SIG-M5 (cell line): Measurements from ENCODE around the gene TMEM126B.
"Not testable (repeated sequence)": the region's sequence is repeated elsewhere in the genome, so short reads cannot be mapped to it uniquely, and the experiment has no call there.

Source experiments
- DNase-seq: peaks from one replicate; lab custom pipeline; 2025; lab: John Stamatoyannopoulos, UW

Gene TMEM126B

DNA sequence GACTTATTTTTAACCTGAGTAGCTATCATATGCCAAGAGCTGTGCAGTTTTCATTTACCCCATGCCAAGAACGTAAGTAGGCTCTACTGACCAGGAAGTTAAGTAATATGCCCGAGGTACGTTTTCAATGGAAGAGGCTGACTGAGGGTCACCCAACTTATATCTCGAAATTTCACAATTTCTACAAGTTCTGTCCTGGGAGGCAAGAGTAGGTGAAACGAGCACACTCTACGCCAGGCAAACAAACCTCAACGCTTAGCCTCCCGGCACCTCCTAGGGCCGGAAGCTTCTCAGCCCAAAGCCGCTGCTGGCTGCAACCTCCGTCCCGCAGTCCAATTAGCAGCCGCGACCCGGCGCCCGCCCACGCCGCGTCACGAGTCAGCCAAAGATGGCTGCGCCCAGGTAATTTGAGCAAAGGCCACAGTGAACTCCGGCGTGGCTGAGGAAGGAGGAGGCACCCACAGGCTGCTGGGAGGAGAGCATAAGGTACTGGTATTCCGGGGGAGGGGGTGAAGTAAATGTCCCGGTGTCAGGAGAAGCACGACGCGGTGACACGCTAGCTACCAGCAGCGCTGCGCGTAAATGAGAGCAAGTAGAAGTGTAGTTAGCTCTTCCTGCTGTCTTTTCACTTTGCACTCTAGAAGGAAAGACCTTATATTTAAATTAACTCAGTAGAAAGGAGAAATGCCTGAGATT is 19.4 kb downstream of the TMEM126B start, which contains the start of gene TMEM126A:
TSS of gene TMEM126A (plus strand) at position 364 of the 696 bp plus-strand sequence. CDS start 2,289 bp downstream, outside the sequence.
- peak; percentile 36 for DNase-seq

DNA sequence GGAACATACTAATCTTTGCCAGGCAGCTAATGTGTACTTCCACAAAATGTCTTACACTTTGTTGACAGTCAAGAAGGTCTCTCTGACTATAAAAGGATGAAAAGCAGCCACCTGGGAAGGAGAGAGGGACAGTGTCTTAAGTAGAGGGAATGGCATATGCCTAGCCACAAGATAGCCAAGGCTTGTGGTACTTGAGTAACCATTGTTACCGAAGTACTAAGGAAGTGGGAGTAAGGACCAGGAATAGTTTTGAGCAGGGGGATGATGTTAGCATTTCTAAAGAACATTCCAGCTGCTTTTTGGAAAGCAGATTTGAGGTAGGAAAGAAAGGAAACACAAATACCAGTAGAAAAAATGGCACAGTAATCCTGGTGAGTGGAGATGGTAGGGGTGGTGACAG is 22.7 kb downstream of the TMEM126B start:
- DNase-seq = no peak

DNA sequence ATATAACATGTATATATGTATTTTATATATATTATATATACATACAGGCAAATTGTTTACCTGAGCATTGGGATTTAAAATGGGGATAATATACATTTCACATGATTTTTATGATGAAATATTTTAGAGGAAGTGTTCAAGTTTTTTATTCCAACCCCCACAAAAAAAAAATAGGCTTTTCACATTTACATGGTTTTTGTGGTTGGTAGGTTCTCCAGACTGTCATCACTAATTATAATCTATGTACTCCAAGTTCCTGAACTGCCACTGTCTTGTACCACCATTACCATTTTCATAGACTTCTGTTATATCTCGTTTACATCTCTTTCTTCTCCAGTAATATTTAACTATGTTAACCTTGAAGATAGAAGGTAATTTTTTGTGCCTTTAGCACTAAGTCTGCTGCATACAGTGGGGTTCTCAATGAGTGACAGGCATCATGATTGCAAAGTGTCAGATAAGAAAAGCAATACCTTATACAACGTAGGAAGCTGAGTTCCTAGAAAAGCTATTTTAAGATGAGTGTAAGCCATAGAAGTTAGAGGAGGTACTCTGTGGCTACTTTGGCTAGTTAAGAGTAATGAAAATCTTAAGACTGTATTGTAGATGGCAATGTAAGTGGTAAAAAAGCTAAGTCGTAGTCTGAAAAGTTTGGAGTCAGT is 24.5 kb downstream of the TMEM126B start:
- no peak for DNase-seq

DNA sequence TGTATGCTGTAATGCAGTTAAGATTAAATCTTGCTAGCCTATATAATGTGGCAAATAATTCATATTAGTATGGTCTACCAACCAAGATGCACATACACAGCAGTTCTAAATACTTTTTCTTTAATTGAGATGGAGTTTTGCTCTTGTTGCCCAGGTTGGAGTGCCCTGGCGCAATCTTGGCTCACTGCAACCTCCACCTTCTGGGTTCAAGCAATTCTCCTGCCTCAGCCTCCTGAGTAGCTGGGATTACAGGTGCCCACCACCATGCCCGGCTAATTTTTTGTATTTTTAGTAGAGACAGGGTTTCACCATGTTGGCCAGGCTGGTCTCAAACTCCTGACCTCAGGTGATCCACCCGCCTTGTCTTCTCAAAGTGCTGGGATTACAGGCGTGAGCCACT is 25.9 kb downstream of the TMEM126B start:
- not testable (repeated sequence) for DNase-seq

DNA sequence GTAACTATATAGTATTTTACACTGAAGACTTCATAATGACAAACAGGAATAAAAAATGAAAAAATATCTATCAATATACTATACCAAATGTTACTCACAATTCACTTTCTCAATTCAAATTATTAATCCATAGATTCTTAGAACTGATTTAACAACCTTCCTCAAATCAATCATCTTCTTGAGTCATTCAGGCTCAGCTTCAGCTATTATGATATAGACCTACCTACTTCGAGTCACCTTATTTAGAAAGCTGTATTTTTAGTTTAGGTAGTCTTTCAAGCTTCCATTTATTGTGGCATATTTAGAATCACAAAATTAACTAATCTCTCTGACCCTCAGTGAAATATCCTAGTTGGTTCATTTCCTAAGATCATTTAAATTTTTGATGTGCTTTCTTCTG is 28.4 kb downstream of the TMEM126B start:
- DNase-seq = no peak

DNA sequence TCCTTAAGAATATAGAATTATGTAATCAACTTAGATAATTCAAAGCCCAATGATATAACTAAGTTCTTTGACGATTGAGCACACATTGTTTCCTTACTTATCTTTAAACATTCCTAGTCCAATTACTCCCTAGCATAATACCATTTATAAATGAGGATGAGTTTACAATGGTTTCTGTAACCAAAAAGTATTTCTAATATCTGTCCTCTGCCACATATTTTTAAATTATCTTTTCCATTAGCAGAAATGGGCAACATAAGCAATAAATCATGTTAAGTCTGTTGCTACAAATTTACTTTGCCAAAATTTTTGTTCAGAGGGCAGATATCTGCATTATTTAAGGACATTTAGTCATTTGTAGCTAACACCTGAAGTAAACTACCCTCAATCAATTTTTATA is 29.8 kb downstream of the TMEM126B start:
- no peak for DNase-seq

DNA sequence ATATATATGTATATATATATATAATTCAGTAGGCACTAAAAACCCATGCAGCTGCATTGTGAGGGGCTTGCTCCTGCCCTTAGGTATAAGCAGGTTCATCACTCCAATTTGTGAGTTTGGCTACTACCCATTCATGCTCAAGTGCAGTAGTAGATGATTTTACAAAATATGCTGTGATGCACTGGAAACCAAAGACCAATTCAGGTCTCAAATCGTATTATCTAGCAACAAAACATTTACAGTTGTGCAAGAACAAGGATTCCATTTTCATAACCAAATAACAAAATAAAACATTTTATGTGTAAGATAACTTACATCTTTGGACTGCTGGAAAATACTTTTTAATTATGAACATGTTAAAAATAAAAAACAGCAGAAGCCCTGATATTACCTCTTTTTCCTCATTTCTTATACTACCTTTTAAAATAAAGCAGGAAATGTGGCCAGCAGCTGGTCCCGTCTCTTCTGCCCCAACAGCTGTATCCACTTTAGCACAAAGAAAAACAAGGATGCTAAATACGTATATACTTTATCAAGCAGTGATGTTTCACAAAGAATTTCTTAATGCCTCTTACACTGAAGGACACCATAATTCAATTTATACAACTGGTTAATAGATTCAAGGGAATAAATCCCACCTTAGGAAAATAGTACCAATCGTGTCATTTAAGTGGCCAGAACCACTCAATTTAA is 33.7 kb downstream of the TMEM126B start:
- DNase-seq = no peak

DNA sequence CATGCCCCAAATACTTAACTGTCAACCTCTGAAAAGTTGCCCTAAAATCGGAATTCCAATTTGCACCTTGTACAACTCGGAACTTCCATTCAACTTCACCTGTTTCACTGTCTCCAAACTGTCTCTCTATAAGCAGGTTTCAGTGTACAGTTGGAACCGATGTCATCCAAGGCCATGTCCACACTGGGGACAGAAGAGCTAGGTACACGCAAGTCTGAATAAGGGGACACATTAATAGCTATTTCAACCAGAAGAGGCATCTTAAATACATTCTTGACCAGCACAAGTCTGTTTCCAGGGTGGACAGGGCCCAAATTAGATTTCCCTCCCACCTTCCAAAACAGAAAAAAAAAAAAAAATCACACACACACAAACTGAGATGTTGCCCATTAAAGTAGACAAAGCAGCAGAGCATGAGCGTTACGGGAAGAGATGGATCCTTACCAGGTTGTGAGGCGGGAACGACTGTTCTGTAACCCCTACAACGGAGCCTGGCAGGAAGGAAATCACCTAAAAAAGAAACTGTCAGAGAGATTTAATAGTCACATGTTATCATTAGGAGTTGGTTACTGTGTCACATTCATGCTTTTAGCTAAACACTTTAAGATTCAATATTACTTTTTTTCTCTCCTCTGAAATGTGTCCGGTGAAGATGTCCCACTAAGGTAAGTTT is 34.8 kb downstream of the TMEM126B start:
- DNase-seq = no peak

DNA sequence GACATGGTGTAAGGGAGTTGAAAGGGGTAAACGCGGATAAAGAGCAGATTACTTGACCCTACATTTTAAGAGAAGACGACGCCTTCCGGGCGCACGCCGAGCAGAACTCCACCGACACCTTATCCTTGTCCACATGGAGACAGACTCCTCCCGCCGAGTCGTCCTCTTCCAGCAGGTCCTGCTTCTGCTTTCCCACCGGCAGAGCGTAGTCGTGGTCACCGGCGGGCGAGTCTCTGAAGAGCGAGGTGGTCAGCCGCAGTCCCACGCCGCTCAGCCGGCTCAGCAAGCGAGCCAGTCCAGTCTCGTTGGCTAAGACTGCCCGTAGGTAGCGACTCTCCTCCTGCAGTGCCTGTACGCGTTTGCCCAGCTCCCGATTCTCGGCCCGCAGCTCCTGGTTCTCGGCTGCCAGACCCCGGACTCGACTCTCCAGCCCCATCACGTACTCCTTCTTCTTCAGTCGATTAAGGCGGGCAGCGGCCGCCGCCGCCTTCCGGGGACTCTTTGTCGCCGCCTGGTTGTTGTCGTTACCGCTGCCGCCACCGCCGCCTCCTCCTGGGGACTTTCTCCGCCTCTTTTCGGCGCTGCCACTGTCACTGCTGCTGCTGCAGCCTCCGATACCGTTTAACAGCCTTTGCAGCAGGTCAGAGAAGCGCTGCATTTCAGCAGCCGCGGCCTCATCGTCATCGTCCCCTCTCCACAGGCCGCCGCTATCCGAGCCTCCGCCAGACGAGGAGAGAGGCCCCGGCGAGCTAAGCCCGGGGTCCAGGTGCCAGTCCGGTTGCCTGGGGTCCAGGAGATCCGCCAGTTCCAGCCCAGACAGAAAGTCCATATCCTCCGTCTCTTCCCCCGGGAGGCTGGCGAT is 35.6 kb downstream of the TMEM126B start:
- no peak for DNase-seq

DNA sequence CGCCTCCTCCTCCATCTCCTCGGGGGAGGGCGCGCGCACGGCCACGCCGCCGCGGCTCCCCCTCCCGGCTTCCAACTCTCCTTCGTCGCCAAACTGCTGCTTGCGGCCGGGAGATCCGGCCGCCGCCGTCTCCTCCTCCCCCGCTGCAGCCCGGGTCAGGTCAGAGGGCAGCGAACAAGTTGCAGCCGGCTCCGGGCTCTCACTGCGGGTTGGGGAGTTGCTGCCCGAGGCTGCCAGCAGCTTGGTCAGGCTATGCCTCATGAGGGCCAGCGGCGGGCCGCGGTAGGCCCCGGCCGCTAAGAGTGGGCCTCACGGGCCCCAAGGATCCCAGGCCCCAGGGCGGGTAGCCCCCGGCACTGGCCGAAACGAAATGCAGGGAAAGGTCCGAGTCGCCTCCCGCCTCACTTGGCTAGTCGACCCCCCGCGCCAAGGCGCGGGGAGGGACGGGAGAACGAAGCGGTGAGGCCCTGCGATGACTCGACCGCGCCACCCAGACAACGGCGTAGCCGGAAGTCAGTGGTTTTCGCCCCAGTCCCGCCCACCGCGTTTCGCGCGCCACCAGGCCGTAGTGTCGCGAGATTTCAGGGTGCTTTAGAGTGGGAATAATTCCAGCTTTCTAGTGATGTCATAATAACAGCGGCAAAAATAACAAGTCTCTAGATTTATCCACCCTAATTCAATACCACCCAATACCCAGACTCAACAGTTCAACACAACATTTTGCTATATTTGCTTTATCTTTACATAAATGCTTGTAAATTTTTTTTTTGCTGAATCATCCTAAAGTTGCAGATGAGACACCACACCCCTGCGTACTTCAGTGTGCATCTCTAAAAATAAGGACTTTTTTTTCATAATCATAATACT is 36.5 kb downstream of the TMEM126B start, which contains the start of gene CREBZF:
TSS of gene CREBZF (minus strand) at position 515 of the 867 bp plus-strand sequence. CDS start at position 261, 254 bp downstream.
- peak; percentile 64 for DNase-seq

DNA sequence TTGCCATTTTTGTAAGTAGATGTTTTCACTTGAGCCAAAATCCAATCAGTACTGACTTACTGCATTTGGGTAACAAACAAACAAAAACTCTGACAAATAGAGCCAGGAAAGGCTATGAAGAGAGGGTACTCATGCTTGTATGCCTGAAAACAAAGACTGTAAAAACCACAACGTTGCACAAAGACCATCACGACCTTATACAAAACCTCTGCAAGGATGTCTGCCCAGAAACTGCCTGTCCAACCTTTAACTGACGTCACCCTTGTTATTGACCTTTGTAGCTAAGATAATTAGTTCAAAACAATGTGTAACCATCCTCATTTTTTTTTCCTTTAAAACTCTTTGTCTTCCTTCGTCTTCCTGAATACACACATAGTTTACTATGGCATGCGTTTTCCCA is 37.3 kb downstream of the TMEM126B start:
- no peak for DNase-seq

DNA sequence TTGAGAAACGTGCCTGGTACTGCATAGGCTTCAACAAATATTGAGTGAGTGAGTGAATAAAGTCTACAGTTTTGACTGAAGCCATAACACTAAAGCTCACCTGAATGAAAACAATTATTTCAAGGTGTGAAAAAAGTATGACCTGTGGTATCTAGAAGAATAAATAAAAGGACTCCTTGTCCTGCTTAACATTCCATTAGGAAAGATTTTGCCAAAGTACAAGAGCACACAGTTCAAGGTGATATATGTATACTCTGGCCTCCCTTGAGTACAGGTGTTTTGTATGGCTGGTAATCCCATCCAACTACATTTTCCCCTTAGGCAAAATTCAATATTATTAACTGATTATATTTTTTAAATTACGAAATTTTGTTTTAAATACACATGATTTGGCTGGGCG is 38.3 kb downstream of the TMEM126B start:
- DNase-seq = no peak

DNA sequence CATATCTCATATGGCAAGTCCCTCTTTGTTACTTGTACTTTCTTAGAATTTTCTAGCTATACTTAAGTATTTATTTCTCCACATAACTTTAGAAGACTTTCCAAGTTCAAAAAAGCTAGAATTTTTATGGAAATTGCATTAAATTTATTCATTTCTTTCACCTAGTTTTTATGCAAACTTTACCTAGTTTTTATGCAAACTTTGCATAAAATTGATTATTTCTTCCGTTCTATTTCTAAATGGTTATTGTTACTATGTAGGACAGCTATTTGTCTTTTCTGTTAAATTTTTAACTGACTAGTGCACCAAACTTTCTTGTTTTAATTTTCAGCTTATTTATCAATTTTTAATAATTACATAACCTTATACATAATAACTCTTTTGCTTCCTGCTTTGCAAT is 39.8 kb downstream of the TMEM126B start:
- DNase-seq = no peak

DNA sequence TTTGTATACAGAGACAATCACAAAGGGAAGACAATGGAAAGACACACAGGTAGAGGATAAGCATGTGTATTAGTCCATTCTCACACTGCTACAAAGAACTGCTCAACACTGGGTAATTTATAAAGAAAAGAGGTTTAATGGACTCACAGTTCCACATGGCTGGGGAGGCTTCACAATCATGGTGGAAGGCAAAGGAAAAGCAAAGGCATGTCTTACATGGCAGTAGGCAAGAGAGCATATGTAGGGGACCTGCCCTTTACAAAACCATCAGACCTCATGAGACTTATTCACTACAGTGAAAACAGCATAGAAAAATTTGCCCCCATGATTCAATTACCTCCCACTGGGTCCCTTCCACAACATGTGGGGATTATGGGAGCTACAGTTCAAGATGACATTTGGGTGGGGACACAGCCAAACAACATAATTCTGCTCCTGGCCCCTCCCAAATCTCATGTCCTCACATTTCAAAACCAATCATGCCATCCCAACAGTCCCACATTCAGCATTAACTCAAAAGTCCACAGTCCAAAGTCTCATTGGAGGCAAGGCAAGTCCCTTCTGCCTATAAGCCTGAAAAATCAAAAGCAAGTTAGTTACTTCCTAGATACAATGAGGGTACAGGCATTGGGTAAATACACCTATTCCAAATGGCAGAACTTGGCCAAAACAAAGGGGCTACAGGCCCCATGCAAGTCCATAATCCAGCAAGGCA is 42.7 kb downstream of the TMEM126B start:
- not testable (repeated sequence) for DNase-seq

DNA sequence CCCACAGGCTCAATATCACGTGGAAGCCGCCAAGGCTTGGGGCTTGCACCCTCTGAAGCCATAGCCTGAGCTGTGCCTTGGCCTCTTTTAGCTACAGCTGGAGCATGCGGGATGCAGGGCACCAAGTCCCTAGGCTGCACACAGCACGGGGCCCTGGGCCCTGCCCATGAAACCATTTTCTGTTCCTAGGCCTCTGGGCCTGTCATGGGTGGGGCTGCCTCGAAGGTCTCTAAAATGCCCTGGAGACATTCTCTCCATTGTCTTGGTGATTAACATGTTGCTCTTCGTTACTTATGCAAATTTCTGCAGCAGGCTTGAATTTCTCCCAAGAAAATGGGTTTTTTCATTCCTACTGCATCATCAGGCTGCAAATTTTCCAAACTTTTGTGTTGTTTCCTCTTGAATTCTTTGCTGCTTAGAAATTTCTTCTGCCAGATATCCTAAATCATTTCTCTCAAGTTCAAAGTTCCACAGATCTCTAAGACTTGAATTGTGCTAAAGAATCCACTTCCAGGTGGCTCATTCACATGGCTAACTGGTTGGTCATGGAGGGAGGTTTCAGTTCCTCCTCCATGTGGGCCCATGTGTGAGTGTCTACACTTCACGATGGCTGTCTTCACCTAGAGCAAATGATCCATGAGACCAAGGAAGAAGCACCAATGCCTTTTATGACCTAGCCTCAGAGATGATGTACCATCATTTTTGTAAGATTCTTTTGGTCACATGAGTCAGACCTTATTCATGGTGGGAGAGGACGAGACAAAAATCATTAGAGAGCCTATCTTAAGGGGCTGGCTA is 43.9 kb downstream of the TMEM126B start:
- no peak for DNase-seq

DNA sequence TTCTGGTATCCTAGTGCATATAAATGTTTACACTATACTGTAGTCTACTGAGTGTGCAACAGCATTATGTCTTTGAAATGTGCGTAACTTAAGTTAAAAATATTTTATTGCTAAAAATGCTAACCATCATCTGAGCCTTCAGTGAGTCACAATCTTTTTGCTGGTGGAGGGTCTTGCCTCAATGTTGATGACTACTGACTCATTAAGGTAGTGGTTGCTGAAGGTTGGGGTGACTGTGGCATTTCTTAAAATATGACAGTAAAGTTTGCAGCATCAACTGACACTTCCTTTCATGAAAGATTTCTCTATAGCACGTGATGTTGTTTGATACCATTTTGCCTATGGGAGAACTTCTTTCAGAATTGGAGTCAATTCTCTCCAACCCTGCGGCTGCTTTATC is 45.0 kb downstream of the TMEM126B start:
- no peak for DNase-seq

DNA sequence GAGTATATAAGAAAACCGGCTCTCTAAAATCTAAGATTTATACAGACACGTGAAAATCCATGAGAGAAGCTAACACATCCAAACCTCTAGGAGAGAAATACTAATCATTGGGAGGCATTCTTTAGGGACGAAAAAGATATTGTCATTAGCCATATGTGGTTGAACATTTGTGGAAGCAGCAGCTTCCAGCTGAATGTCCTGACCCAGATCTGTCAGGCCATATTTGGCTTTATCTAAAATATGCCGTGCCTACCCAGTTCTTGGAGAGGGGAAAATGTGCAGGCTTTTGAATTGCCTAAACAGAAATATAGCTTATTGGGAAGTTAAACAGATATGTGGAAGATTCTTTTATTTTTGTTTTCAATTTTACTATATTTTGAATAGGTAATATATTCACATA is 51.2 kb downstream of the TMEM126B start:
- DNase-seq = no peak

DNA sequence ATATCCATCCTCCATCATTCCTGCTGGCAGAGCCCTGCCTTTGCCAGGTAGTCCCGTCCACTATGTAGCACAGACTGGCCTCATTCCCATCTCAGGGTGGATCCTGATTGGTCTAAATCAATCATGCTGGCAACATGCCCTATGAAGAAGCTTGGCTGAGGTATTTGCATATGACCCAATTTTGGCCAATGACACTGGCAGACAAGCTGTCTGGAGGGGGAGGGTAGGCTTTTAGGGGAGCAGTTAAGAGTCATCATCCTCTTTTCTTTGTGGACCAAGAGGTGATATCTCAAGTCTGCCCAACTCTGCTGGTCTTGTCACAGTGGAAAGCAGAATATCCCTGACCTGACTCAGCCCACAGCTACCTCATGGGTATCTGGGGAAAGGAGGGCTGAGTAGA is 52.5 kb downstream of the TMEM126B start:
- DNase-seq = no peak
